ENCODE data around the gene SESN1.

SESN1 gene

GRCh38 chr6:108948181-108948661, 146.4 kb downstream of the SESN1 start:
- peak overlapping the region; percentile 59 for H3K27ac ChIP-seq
- peak; percentile 30 for DNase-seq (ENCODE audit: low spot score)
- TF ChIP-seq CTCF (conservative IDR thresholded peaks at IDR 0.05; ENCODE audit: low read depth): no peak
- ChIA-PET CTCF (interaction anchor here (0.6 to 0.7 kb wide), 4 partner anchors 125 to 1399 kb away, joined by 3 to 4 read pairs (median 4); no protein-coding TSS in a partner anchor), POLR2A (ENCODE audit: low non-redundant PET) (interaction anchor here (0.5 to 0.8 kb wide), 2 partner anchors 60 to 669 kb away, joined by 3 read pairs; no protein-coding TSS in a partner anchor)

DNA sequence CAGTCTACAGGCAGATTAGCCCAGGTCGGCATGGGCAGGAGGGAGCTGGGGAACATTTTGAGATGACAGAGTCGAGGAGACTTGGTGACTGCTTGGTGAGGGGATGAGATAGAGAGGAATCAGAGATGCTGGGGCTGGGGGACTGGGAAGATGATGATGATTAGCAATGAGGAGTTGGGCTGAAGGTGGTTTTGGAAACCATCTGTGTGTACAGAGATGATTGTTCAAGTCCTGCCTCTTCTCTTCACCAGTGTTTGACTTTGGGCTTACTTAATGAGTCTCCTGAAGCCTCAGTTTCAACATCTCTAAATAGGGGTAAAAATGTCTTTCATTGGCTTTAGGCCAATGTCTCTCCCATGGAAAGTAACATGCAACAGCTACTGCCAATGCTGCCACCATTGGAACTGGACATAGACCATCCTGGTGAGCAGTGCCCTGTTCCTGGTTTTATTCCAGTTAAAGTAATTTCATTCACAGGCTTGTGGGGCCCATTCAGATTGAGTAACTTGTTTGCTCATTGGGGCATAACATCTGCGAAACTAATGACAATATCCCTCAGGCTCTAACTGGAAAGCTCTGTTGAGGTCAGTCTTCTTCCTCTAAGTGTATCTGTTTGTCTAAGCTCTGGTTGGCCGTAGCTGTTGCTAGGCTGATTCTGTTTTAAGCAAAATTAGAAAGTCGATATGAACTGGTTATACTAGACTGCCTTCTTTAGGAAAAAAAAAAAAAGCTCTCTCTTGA, 147.4 kb downstream of the SESN1 start:
- POLR2A ChIA-PET (ENCODE audit: low non-redundant PET): interaction anchor here (0.5 to 0.8 kb wide), 2 partner anchors 61 to 668 kb away, joined by 3 read pairs; no protein-coding TSS in a partner anchor
- TF ChIP-seq CTCF (conservative IDR thresholded peaks at IDR 0.05; ENCODE audit: low read depth): no peak
- H3K27ac ChIP-seq: peak overlapping the region; percentile 47; the same call in 1 of the 2 replicates
- peak; percentile 80 for DNase-seq (ENCODE audit: low spot score)
- CTCF ChIA-PET: interaction anchor here (0.6 to 0.7 kb wide), 2 partner anchors 1091 to 1398 kb away, joined by 4 read pairs; no protein-coding TSS in a partner anchor

- no peak for TF ChIP-seq CTCF (conservative IDR thresholded peaks at IDR 0.05; ENCODE audit: low read depth)
- no peak for DNase-seq (ENCODE audit: low spot score)
- POLR2A ChIA-PET (ENCODE audit: low non-redundant PET): no interaction called here
- peak overlapping the region; percentile 47; the same call in 1 of the 2 replicates for H3K27ac ChIP-seq
- CTCF ChIA-PET: no interaction called here
These were observed 148.0 kb downstream of the SESN1 start for GRCh38 chr6:108946695-108947094.

DNA sequence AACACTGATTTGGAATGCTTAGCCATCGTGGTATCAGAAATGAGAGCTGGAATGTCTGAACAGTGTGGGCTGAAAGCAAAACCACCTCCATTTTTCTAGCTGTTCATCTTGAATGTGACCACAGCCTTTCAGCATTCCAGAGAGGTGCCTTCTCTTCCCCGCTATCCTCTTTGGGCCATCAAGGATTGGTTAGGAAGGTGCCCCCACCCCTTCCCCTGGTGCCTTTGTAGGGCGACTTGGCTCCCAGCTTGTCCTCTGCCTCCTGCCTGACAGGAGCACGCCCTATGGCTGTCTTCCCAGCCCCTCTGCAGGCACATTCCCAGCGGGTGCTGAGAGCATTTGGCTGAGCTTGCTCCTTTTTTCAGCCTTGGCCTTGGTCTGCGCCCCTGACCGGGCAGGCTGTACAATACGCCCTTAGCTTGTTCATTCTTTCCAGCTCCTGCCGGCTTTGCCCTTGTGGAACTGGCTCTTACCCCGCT, 148.9 kb downstream of the SESN1 start:
- CTCF ChIA-PET: interaction anchor here (0.5 kb wide), 1 partner anchor 982 kb away, joined by 5 read pairs; no protein-coding TSS in a partner anchor

GRCh38 chr6:108944707-108945680, 149.7 kb downstream of the SESN1 start:
- ChIA-PET POLR2A (ENCODE audit: low non-redundant PET) (no interaction called here), CTCF (interaction anchor here (0.6 kb wide), 1 partner anchor 39 kb away, joined by 3 read pairs; no protein-coding TSS in a partner anchor)
- TF ChIP-seq CTCF (conservative IDR thresholded peaks at IDR 0.05; ENCODE audit: low read depth): no peak
- H3K27ac ChIP-seq: no peak overlapping the region
- no peak for DNase-seq (ENCODE audit: low spot score)

More for the DNA sequence above, 148.9 kb downstream of the SESN1 start:
- no peak for DNase-seq (ENCODE audit: low spot score)
- POLR2A ChIA-PET (ENCODE audit: low non-redundant PET): no interaction called here
- TF ChIP-seq CTCF (conservative IDR thresholded peaks at IDR 0.05; ENCODE audit: low read depth): no peak
- no peak overlapping the region for H3K27ac ChIP-seq

DNA sequence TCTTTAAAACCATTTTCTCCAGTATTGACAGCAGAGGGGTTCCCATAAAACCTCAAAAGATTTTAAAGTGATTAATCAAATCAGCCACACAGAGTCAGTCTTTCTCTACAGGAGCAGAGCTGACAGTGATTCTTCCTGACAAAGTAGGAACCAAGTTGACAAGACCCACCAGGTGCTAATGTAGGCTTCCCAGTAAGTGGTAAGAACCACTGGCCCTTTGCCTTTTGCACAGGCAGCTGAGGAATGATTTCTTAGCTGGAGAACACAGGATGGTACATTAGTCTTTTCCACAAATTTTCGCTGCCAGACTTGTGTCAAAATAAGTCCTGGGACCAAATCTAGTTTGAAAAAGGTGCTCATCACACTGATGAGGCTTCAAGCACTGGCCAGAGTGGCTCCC, 150.6 kb downstream of the SESN1 start:
- no peak for DNase-seq (ENCODE audit: low spot score)
- ChIA-PET POLR2A (ENCODE audit: low non-redundant PET) (no interaction called here), CTCF (interaction anchor here (0.6 kb wide), 1 partner anchor 40 kb away, joined by 3 read pairs; no protein-coding TSS in a partner anchor)
- TF ChIP-seq CTCF (conservative IDR thresholded peaks at IDR 0.05; ENCODE audit: low read depth): no peak
- H3K27ac ChIP-seq: no peak overlapping the region

Measured in RWPE1 (cell line).